Measurements from ENCODE around the gene KCNIP3. TPM values are rescaled to one million over a fixed set of nuclear protein-coding genes. Genes with fewer than 3 reads are reported as not detected.

Gene KCNIP3
- total RNA-seq, 1 experiment from 2014 or later, result not detected

- Histone ChIP-seq H3K9me3 (ENCODE audit: low read length) (no peaks in the 10 kb centered on the region), H3K4me2 (ENCODE audit: low read depth, low read length, poor library complexity, severe bottlenecking) (no peak overlapping the region), H3K36me3 (ENCODE audit: insufficient read depth, low read length) (no peaks in the 10 kb centered on the region), H3K27ac (ENCODE audit: low read length) (no peak overlapping the region), H3K9ac (ENCODE audit: low read length) (no peak overlapping the region), H3K9me2 (replicated peaks; ENCODE audit: insufficient read depth, low read length) (no peaks in the 10 kb centered on the region), H3K4me3 (ENCODE audit: low read length) (no peak overlapping the region), H3K79me2 (ENCODE audit: low read length) (no peaks in the 10 kb centered on the region), H3K4me1 (ENCODE audit: low read length) (peaks cover 10% of the 10 kb centered on the region), H3K27me3 (ENCODE audit: low read length) (no peaks in the 10 kb centered on the region), H4K20me1 (ENCODE audit: insufficient read depth, low read depth, low read length) (no peaks in the 10 kb centered on the region), H2AFZ (ENCODE audit: low read length) (no peak overlapping the region)
- no peak for DNase-seq
These were observed 40.7 kb downstream of the KCNIP3 start for GRCh38 chr2:95337829-95338228.

DNA sequence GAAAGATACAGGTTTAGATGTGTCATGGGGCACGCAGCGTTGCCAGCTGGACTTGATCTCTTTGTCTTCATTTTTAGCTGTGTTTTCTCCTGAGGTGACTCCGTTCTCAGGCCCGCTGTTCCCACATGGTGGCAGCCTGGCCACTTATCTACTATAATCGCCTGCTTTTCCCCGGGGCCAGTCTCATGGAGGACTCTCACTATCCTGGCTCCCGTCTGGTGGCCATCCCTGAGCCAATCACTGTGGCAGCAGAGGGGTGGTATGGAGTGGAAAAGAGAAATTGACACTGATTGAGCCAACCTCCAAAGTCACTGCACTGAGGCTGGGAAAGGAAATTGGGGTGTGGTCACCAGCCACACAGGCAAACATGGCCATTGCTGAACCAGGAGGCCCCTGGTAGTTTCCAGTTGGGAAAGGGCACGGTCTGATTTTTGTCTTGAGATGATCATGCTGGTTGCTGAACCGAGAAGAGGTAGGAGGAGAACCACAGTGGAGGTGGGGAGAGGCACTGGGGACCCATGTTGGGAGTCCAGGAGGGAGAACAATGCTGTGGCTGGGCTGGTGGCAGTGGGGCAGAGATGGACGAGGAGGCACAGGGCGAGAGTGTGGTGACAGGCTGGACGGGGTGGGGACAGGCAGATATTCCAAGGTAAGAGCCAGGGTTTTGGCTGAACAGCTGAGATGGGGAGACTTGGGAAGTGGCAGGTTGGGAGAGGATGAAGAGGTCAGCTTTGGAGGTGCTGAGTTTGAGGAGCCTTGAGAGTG lies 45.6 kb downstream of the KCNIP3 start:
- Histone ChIP-seq H3K9ac (ENCODE audit: low read length) (no peak overlapping the region), H3K4me1 (ENCODE audit: low read length) (no peaks in the 10 kb centered on the region), H3K27me3 (ENCODE audit: low read length) (no peaks in the 10 kb centered on the region), H3K9me3 (ENCODE audit: low read length) (no peaks in the 10 kb centered on the region), H3K27ac (ENCODE audit: low read length) (no peak overlapping the region), H4K20me1 (ENCODE audit: insufficient read depth, low read depth, low read length) (no peaks in the 10 kb centered on the region), H3K79me2 (ENCODE audit: low read length) (no peaks in the 10 kb centered on the region), H3K4me3 (ENCODE audit: low read length) (no peak overlapping the region), H2AFZ (ENCODE audit: low read length) (no peak overlapping the region), H3K4me2 (ENCODE audit: low read depth, low read length, poor library complexity, severe bottlenecking) (no peak overlapping the region), H3K36me3 (ENCODE audit: insufficient read depth, low read length) (no peaks in the 10 kb centered on the region), H3K9me2 (replicated peaks; ENCODE audit: insufficient read depth, low read length) (no peaks in the 10 kb centered on the region)
- DNase-seq, result no peak

- Histone ChIP-seq H3K9me3 (ENCODE audit: low read length) (no peaks in the 10 kb centered on the region), H2AFZ (ENCODE audit: low read length) (no peak overlapping the region), H3K27ac (ENCODE audit: low read length) (no peak overlapping the region), H3K9ac (ENCODE audit: low read length) (no peak overlapping the region), H3K4me1 (ENCODE audit: low read length) (no peaks in the 10 kb centered on the region), H3K4me3 (ENCODE audit: low read length) (no peak overlapping the region), H4K20me1 (ENCODE audit: insufficient read depth, low read depth, low read length) (no peaks in the 10 kb centered on the region), H3K27me3 (ENCODE audit: low read length) (no peaks in the 10 kb centered on the region), H3K4me2 (ENCODE audit: low read depth, low read length, poor library complexity, severe bottlenecking) (no peak overlapping the region), H3K79me2 (ENCODE audit: low read length) (no peaks in the 10 kb centered on the region), H3K36me3 (ENCODE audit: insufficient read depth, low read length) (no peaks in the 10 kb centered on the region), H3K9me2 (replicated peaks; ENCODE audit: insufficient read depth, low read length) (no peaks in the 10 kb centered on the region)
- DNase-seq, result no peak
These were observed 46.5 kb downstream of the KCNIP3 start for GRCh38 chr2:95343429-95344214.

DNA sequence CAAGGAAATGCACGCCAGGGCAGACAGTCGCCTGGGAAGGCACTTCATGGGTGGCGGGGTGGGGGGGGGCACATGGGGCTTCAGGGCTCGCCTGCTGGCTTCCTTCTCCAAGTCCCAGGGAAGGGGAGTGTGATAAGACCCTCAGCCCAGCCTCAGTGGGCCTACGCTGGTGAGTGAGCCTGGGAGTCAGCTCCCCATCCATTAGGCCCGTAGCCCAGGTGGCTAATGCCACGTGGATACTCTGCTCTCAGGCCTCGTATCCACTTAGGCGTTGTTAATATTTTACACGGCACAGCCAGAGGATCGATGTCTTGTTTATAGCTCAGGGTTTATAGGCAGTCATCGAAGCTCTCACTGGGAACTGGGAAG lies 47.1 kb downstream of the KCNIP3 start:
- Histone ChIP-seq H3K4me3 (ENCODE audit: low read length) (no peak overlapping the region), H3K9me2 (replicated peaks; ENCODE audit: insufficient read depth, low read length) (no peaks in the 10 kb centered on the region), H3K4me1 (ENCODE audit: low read length) (no peaks in the 10 kb centered on the region), H3K27me3 (ENCODE audit: low read length) (no peaks in the 10 kb centered on the region), H3K4me2 (ENCODE audit: low read depth, low read length, poor library complexity, severe bottlenecking) (no peak overlapping the region), H3K9ac (ENCODE audit: low read length) (no peak overlapping the region), H3K27ac (ENCODE audit: low read length) (no peak overlapping the region), H3K9me3 (ENCODE audit: low read length) (no peaks in the 10 kb centered on the region), H4K20me1 (ENCODE audit: insufficient read depth, low read depth, low read length) (no peaks in the 10 kb centered on the region), H3K36me3 (ENCODE audit: insufficient read depth, low read length) (no peaks in the 10 kb centered on the region), H3K79me2 (ENCODE audit: low read length) (no peaks in the 10 kb centered on the region), H2AFZ (ENCODE audit: low read length) (no peak overlapping the region)
- no peak for DNase-seq

- Histone ChIP-seq H3K4me1 (ENCODE audit: low read length) (no peaks in the 10 kb centered on the region), H3K79me2 (ENCODE audit: low read length) (no peaks in the 10 kb centered on the region), H3K4me3 (ENCODE audit: low read length) (no peak overlapping the region), H4K20me1 (ENCODE audit: insufficient read depth, low read depth, low read length) (no peaks in the 10 kb centered on the region), H3K9me3 (ENCODE audit: low read length) (no peaks in the 10 kb centered on the region), H3K36me3 (ENCODE audit: insufficient read depth, low read length) (no peaks in the 10 kb centered on the region), H3K27me3 (ENCODE audit: low read length) (no peaks in the 10 kb centered on the region), H2AFZ (ENCODE audit: low read length) (no peak overlapping the region), H3K9me2 (replicated peaks; ENCODE audit: insufficient read depth, low read length) (no peaks in the 10 kb centered on the region), H3K9ac (ENCODE audit: low read length) (no peak overlapping the region), H3K4me2 (ENCODE audit: low read depth, low read length, poor library complexity, severe bottlenecking) (no peak overlapping the region), H3K27ac (ENCODE audit: low read length) (no peak overlapping the region)
- DNase-seq, result no peak
These were observed 47.5 kb downstream of the KCNIP3 start for GRCh38 chr2:95344656-95345055.

GRCh38 chr2:95345081-95345562 lies 48.0 kb downstream of the KCNIP3 start:
- no peaks in the 10 kb centered on the region for H3K9me2 ChIP-seq (replicated peaks; ENCODE audit: insufficient read depth, low read length)
- no peak overlapping the region for H3K4me2 ChIP-seq (ENCODE audit: low read depth, low read length, poor library complexity, severe bottlenecking)
- no peak overlapping the region for H3K9ac ChIP-seq (ENCODE audit: low read length)
- no peak overlapping the region for H2AFZ ChIP-seq (ENCODE audit: low read length)
- no peaks in the 10 kb centered on the region for H3K79me2 ChIP-seq (ENCODE audit: low read length)
- no peaks in the 10 kb centered on the region for H3K9me3 ChIP-seq (ENCODE audit: low read length)
- no peak overlapping the region for H3K27ac ChIP-seq (ENCODE audit: low read length)
- no peaks in the 10 kb centered on the region for H3K36me3 ChIP-seq (ENCODE audit: insufficient read depth, low read length)
- no peaks in the 10 kb centered on the region for H3K4me1 ChIP-seq (ENCODE audit: low read length)
- no peak overlapping the region for H3K4me3 ChIP-seq (ENCODE audit: low read length)
- no peaks in the 10 kb centered on the region for H4K20me1 ChIP-seq (ENCODE audit: insufficient read depth, low read depth, low read length)
- no peak for DNase-seq
- no peaks in the 10 kb centered on the region for H3K27me3 ChIP-seq (ENCODE audit: low read length)

DNA sequence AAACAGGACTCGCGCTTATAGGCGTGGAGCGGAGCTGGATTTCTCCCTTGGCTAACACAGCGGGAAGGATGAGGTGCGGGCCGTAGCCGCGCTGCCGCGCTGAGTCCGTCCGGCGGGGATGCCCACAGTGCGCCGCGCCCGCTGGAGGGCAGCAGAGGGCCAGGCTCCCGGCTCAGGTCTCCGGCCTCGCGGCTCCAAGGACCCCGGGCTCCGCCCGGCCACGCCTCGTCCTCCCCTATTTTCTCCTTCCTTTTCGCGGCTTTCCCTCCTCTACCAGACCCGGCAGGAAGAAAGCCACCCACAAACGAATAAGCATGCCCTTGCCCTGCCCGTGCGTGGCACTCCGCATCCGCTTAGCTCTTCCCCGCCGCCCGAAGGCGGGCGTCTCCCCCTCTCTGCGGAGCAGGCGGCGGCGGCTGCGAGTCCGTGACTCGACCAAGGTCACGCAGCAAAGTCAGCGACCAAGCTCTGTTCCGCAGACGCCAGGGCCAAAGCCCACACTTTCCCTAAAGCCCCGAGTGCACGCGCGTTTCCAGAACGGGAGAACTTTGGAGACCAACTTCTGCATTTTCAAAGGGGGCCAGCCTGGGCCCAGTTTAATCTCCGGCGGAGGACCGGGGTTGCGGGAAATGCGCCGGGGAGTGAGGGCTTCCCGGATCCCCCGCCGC lies 48.5 kb downstream of the KCNIP3 start:
- Histone ChIP-seq H3K79me2 (ENCODE audit: low read length) (no peaks in the 10 kb centered on the region), H2AFZ (ENCODE audit: low read length) (no peak overlapping the region), H3K4me3 (ENCODE audit: low read length) (no peak overlapping the region), H3K4me2 (ENCODE audit: low read depth, low read length, poor library complexity, severe bottlenecking) (no peak overlapping the region), H3K27me3 (ENCODE audit: low read length) (no peaks in the 10 kb centered on the region), H3K4me1 (ENCODE audit: low read length) (no peaks in the 10 kb centered on the region), H3K36me3 (ENCODE audit: insufficient read depth, low read length) (no peaks in the 10 kb centered on the region), H3K9ac (ENCODE audit: low read length) (no peak overlapping the region), H3K9me2 (replicated peaks; ENCODE audit: insufficient read depth, low read length) (no peaks in the 10 kb centered on the region), H3K9me3 (ENCODE audit: low read length) (no peaks in the 10 kb centered on the region), H3K27ac (ENCODE audit: low read length) (no peak overlapping the region), H4K20me1 (ENCODE audit: insufficient read depth, low read depth, low read length) (no peaks in the 10 kb centered on the region)
- peak; percentile 48 for DNase-seq

DNA sequence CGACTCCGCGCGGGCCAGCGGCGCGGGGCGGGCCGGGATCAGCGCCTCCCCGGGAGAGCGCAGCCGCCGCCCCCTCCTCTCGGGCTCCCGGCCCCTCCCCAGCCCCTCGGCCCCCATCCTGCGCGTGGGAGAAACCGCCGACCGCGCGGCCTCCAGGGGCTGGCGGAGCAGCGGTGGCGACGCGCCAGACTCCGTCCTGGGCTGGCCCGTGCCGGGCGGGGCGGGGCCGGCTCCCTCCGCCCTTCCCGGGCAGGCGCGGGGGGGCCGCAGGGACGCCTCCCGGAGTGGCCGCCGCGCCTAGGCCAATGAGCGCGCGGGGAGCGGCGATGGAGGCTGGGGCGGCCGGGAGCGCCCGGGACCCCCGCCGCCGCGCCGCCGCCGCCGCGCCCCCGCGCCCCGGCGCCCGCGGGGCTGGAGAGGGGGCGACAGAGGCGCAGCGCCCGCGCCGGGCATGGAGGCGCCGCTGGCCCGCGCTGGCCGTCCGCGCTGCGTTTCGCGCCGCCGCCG lies 49.1 kb downstream of the KCNIP3 start:
- no peaks in the 10 kb centered on the region for H3K36me3 ChIP-seq (ENCODE audit: insufficient read depth, low read length)
- no peaks in the 10 kb centered on the region for H4K20me1 ChIP-seq (ENCODE audit: insufficient read depth, low read depth, low read length)
- H3K9me2 ChIP-seq (replicated peaks; ENCODE audit: insufficient read depth, low read length), result no peaks in the 10 kb centered on the region
- no peak for DNase-seq
- no peaks in the 10 kb centered on the region for H3K27me3 ChIP-seq (ENCODE audit: low read length)
- no peak overlapping the region for H3K27ac ChIP-seq (ENCODE audit: low read length)
- no peak overlapping the region for H2AFZ ChIP-seq (ENCODE audit: low read length)
- H3K4me3 ChIP-seq (ENCODE audit: low read length), result no peak overlapping the region
- no peaks in the 10 kb centered on the region for H3K9me3 ChIP-seq (ENCODE audit: low read length)
- H3K4me1 ChIP-seq (ENCODE audit: low read length), result no peaks in the 10 kb centered on the region
- no peak overlapping the region for H3K4me2 ChIP-seq (ENCODE audit: low read depth, low read length, poor library complexity, severe bottlenecking)
- no peaks in the 10 kb centered on the region for H3K79me2 ChIP-seq (ENCODE audit: low read length)
- no peak overlapping the region for H3K9ac ChIP-seq (ENCODE audit: low read length)

Data from Karpas-422 (cell line).